Activated naive CD8-positive, alpha-beta T cell (primary cell): Measurements from ENCODE around the gene ACOT8.
A peak's percentile ranks its signal among the peaks of the same experiment; 100 is the strongest.
"Not testable (repeated sequence)": the region's sequence is repeated elsewhere in the genome, so short reads cannot be mapped to it uniquely, and the experiment has no call there.

Experiments
- H3K27ac Mint-ChIP-seq: one replicate; pipeline ENCODE4 v1.8.0; 2021; ENCODE audit warnings: mixed read lengths
- H3K27me3 Mint-ChIP-seq: one replicate; pipeline ENCODE4 v1.8.0; 2021; ENCODE audit warnings: mixed read lengths
- H3K36me3 Mint-ChIP-seq: one replicate; pipeline ENCODE4 v1.8.0; 2021; ENCODE audit warnings: mixed read lengths
- H3K4me1 Mint-ChIP-seq: one replicate; pipeline ENCODE4 v1.8.0; 2021; ENCODE audit warnings: low read depth, mixed read lengths
- H3K4me3 Mint-ChIP-seq: one replicate; pipeline ENCODE4 v1.8.0; 2021; ENCODE audit warnings: mild to moderate bottlenecking, mixed read lengths
- H3K9me3 Mint-ChIP-seq: one replicate; pipeline ENCODE4 v1.8.0; 2021; ENCODE audit warnings: low read depth, mixed read lengths

Gene ACOT8

DNA sequence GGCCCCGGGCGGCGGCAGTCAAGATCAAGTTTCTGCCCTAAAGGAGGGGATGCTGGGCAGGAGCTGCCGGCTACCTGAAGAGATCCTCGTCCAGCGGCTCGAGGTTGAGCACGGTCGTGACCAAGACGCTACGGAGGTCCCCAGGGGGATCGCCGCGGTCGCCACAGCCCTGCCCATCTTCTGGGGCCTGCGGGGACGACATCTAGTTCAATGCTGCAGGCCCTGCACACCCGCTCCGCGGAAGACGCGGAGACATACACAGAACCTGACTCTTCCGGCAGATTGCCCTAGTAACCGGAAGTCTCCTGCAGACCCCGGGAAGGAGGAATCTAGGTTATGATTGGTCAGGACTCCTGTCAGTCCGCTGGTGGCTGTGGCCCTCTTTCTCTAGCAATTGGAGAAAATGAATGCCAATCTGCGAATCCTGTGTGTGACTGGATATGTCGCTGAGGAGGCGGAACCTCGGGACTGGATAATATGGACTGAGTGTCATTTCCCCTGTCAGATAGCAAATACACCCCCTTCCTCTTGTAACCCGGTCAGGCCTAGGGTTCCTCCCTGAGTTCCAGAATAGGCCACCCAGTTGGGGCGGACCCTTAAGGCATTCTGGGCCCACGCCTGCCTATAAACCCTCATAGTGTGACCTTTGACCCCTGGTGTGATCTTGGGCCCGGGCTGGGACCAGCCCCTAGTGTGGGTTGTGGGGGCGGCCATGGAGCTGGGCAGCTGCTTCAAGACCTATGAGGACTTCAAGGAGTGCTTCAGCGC lies at the start of gene ACOT8, which contains the start of gene ZSWIM3:
Gene ACOT8 (minus strand): TSS at position 279 of the 768 bp plus-strand sequence. CDS start 77 bp downstream, at position 202.
Gene ZSWIM3 (plus strand): TSS at position 501 of the 768 bp plus-strand sequence. CDS start 212 bp downstream, at position 713.
- no peaks in the 10 kb centered on the region for H3K27me3 Mint-ChIP-seq
- peaks cover 7% of the 10 kb centered on the region for H3K36me3 Mint-ChIP-seq
- peak within 1 kb of the TSS; percentile 99 for H3K4me3 Mint-ChIP-seq
- H3K9me3 Mint-ChIP-seq = no peaks in the 10 kb centered on the region
- peaks cover 52% of the 10 kb centered on the region for H3K4me1 Mint-ChIP-seq
- H3K27ac Mint-ChIP-seq = peak within 1 kb of the TSS; percentile 97

DNA sequence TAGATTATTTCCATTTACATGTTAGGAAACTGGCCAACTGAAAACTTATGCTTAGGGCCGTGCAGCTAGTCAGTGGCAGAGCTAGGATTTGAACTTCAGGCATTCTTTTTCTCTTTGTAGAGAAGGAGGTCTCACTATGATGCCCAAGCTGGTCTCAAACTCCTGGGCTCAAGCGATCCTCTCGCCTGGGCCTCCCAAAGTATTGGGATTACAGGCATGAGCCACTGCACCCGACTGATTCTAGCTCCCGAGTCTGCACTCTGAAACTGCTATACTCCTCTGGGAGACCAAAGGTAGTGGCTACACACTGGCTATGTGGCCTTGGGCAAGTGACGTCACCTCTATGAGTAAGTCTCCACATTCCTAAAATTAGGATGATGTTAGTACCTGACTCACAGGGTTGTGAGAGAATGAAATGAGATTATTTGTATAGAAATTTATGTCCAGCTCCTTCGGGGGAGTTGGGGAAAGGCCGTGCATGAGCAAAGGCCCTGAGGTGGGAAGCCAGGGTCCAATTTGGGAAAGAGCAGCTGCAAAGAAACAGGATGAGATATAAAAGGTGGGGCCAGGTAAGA lies 48.4 kb upstream of the ACOT8 start:
- peaks cover under 1% of the 10 kb centered on the region for H3K4me1 Mint-ChIP-seq
- no peaks in the 10 kb centered on the region for H3K36me3 Mint-ChIP-seq
- H3K9me3 Mint-ChIP-seq = no peaks in the 10 kb centered on the region
- H3K27me3 Mint-ChIP-seq = no peaks in the 10 kb centered on the region
- H3K4me3 Mint-ChIP-seq = no peak overlapping the region
- H3K27ac Mint-ChIP-seq = no peak overlapping the region

- no peak overlapping the region for H3K27ac Mint-ChIP-seq
- H3K27me3 Mint-ChIP-seq = no peaks in the 10 kb centered on the region
- H3K4me3 Mint-ChIP-seq = no peak overlapping the region
- H3K9me3 Mint-ChIP-seq = no peaks in the 10 kb centered on the region
- H3K4me1 Mint-ChIP-seq = no peaks in the 10 kb centered on the region
- no peaks in the 10 kb centered on the region for H3K36me3 Mint-ChIP-seq
Measured at GRCh38 chr20:45904583-45905504, 47.7 kb upstream of the ACOT8 start.

DNA sequence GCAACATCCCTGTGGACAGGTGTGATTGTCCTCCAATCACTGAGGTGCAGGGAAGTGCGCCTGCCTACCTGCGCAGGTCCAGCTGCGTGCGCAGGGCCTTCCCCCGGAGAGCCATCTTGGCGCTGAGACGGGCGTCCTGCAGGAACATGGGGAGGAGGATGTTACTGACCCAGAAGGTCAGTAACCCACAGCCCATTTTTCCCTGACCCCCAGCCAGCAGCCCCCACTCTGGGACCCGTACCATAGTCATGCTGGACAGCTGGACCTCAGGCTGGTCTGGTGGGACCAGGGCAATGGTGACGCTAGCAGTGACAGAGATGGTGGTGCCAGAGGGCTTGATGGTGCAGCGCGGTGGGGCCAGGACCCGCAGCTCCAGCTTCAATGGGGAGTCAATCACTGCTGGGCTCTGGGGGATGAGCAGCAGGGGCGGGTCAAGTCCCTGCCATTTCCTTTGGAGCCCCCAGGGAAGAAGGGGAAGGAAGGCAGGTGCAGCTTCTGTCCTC lies 45.1 kb upstream of the ACOT8 start:
- Mint-ChIP-seq H3K4me3 (no peak overlapping the region), H3K27me3 (no peaks in the 10 kb centered on the region), H3K9me3 (no peaks in the 10 kb centered on the region), H3K36me3 (peaks cover 3% of the 10 kb centered on the region), H3K27ac (no peak overlapping the region), H3K4me1 (no peaks in the 10 kb centered on the region)

GRCh38 chr20:45901332-45901731 lies 44.1 kb upstream of the ACOT8 start:
- H3K4me1 Mint-ChIP-seq, H3K9me3 Mint-ChIP-seq, H3K27ac Mint-ChIP-seq: not testable (repeated sequence)

GRCh38 chr20:45899046-45899835 lies 42.0 kb upstream of the ACOT8 start:
- H3K9me3 Mint-ChIP-seq = no peaks in the 10 kb centered on the region
- H3K4me3 Mint-ChIP-seq = no peak overlapping the region
- H3K27ac Mint-ChIP-seq = no peak overlapping the region

More at GRCh38 chr20:45901332-45901731, 44.1 kb upstream of the ACOT8 start:
- H3K36me3 Mint-ChIP-seq, H3K4me3 Mint-ChIP-seq, H3K27me3 Mint-ChIP-seq: not testable (repeated sequence)

GRCh38 chr20:45898285-45898684 lies 41.1 kb upstream of the ACOT8 start:
- Mint-ChIP-seq H3K36me3 (peaks cover 3% of the 10 kb centered on the region), H3K4me3 (no peak overlapping the region), H3K4me1 (peaks cover 8% of the 10 kb centered on the region), H3K9me3 (no peaks in the 10 kb centered on the region), H3K27me3 (no peaks in the 10 kb centered on the region), H3K27ac (no peak overlapping the region)

More at GRCh38 chr20:45899046-45899835, 42.0 kb upstream of the ACOT8 start:
- H3K27me3 Mint-ChIP-seq = no peaks in the 10 kb centered on the region
- H3K4me1 Mint-ChIP-seq = no peaks in the 10 kb centered on the region
- peaks cover 3% of the 10 kb centered on the region for H3K36me3 Mint-ChIP-seq

DNA sequence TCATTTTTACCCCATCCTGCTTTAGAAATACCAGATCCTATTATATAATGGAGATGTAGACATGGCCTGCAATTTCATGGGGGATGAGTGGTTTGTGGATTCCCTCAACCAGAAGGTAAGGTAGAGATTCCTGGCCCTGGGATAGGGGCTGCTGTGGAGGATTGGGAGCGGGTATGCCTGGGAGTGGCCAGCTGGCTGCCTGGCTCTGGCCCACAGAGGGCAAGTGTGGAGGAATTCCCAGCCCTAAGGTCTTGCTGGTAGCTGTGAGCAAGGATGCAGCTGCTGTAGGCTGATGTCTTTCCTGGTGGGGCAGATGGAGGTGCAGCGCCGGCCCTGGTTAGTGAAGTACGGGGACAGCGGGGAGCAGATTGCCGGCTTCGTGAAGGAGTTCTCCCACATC lies 40.5 kb upstream of the ACOT8 start:
- H3K27ac Mint-ChIP-seq = no peak overlapping the region

DNA sequence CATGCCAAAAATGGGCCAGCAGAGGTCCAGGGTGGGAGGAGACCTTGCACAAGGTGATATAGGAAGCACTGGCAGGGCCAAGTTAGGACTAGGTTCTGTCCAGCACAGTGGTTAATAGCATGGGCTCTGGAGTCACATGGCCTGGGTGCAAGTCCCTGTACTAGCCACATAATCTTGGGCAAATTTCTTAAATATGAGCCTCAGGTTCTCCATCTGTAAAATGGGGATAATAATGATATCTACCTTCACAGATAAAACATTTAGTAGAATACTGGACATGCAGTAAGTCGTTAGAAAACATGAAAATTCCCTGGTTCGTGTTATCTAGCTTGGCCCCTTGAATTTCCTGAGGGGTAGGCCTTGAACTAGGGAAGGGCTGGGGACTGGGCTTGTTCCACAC lies 40.1 kb upstream of the ACOT8 start:
- Mint-ChIP-seq H3K27me3 (no peaks in the 10 kb centered on the region), H3K27ac (no peak overlapping the region), H3K4me1 (peaks cover 17% of the 10 kb centered on the region), H3K4me3 (no peak overlapping the region), H3K9me3 (no peaks in the 10 kb centered on the region), H3K36me3 (peaks cover 3% of the 10 kb centered on the region)

More for the DNA sequence above, 40.5 kb upstream of the ACOT8 start:
- Mint-ChIP-seq H3K27me3 (no peaks in the 10 kb centered on the region), H3K4me1 (peaks cover 12% of the 10 kb centered on the region), H3K9me3 (no peaks in the 10 kb centered on the region), H3K4me3 (no peak overlapping the region), H3K36me3 (peaks cover 3% of the 10 kb centered on the region)

DNA sequence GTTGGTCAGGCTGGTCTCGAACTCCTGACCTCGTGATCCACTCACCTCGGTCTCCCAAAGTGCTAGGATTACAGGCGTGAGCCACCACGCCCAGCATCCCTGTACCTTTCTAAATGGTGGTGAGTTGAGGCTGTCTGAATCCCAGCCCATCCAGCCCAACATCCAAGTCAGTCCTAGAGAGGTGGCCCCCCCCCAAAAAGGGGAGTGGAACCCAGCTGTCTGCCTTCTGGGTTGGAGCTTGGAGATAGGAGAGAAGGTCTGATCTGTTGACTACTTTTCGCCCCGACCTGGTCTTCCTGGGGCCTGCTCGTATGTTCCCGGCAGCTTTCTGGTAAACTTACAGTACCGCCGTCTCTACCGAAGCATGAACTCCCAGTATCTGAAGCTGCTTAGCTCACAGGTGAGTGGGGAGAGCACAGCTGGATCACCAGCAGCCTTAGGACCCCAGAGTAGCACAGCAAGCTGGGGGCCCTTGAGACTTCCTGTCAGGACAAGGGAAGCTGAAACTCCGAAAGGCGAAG lies 39.5 kb upstream of the ACOT8 start:
- Mint-ChIP-seq H3K4me3 (no peak overlapping the region), H3K9me3 (no peaks in the 10 kb centered on the region), H3K27ac (no peak overlapping the region), H3K27me3 (no peaks in the 10 kb centered on the region), H3K4me1 (peaks cover 22% of the 10 kb centered on the region), H3K36me3 (peaks cover 3% of the 10 kb centered on the region)

- Mint-ChIP-seq H3K36me3 (peaks cover 3% of the 10 kb centered on the region), H3K4me3 (no peak overlapping the region), H3K27me3 (no peaks in the 10 kb centered on the region), H3K4me1 (peaks cover 29% of the 10 kb centered on the region), H3K9me3 (no peaks in the 10 kb centered on the region), H3K27ac (no peak overlapping the region)
Measured at GRCh38 chr20:45894797-45895196, 37.6 kb upstream of the ACOT8 start.

GRCh38 chr20:45893831-45894230 lies 36.6 kb upstream of the ACOT8 start:
- peaks cover 33% of the 10 kb centered on the region for H3K4me1 Mint-ChIP-seq
- H3K4me3 Mint-ChIP-seq = no peak overlapping the region
- peaks cover 3% of the 10 kb centered on the region for H3K36me3 Mint-ChIP-seq
- H3K27ac Mint-ChIP-seq = peak overlapping the region; percentile 58
- no peaks in the 10 kb centered on the region for H3K27me3 Mint-ChIP-seq
- no peaks in the 10 kb centered on the region for H3K9me3 Mint-ChIP-seq

GRCh38 chr20:45892828-45893500 lies 35.8 kb upstream of the ACOT8 start:
- H3K4me1 Mint-ChIP-seq = peaks cover 33% of the 10 kb centered on the region
- no peaks in the 10 kb centered on the region for H3K27me3 Mint-ChIP-seq
- H3K4me3 Mint-ChIP-seq = peak overlapping the region; percentile 91
- no peak overlapping the region for H3K27ac Mint-ChIP-seq
- no peaks in the 10 kb centered on the region for H3K9me3 Mint-ChIP-seq
- H3K36me3 Mint-ChIP-seq = peaks cover 3% of the 10 kb centered on the region
